HG03066 (cell line): Measurements from ENCODE around the gene NEK4.
A peak's percentile ranks its signal among the peaks of the same experiment; 100 is the strongest.

ENCODE experiments used
- ATAC-seq: cut with Tn5 transposase; IDR thresholded peaks from one replicate; pipeline ENCODE4 v1.9.1; 2021; ENCODE audit warnings: low read depth; ENCODE audit not compliant: unreplicated experiment

Gene NEK4

GRCh38 chr3:52705688-52706686 lies 64.8 kb downstream of the NEK4 start, which contains the start of the genes GLT8D1 and SPCS1:
Gene GLT8D1 (minus strand): TSS chr3:52705791. CDS start chr3:52700460, 5,331 bp downstream.
Gene SPCS1 (plus strand): TSS chr3:52706106. CDS start chr3:52706247, 141 bp downstream.
- peak; percentile 73 for ATAC-seq

GRCh38 chr3:52705438-52705687 lies 65.4 kb downstream of the NEK4 start:
- no peak for ATAC-seq

- peak; percentile 8 for ATAC-seq
These were observed 65.9 kb downstream of the NEK4 start for GRCh38 chr3:52704611-52705437.

- ATAC-seq, result no peak
These were observed 67.4 kb downstream of the NEK4 start for GRCh38 chr3:52703341-52703740.

GRCh38 chr3:52697632-52697965 lies 73.1 kb downstream of the NEK4 start:
- no peak for ATAC-seq

GRCh38 chr3:52696830-52697631 lies 73.7 kb downstream of the NEK4 start:
- ATAC-seq, result no peak

- no peak for ATAC-seq
These were observed 74.7 kb downstream of the NEK4 start for GRCh38 chr3:52695798-52696671.

GRCh38 chr3:52694528-52695189 lies 76.1 kb downstream of the NEK4 start:
- no peak for ATAC-seq

GRCh38 chr3:52693071-52693470 lies 77.7 kb downstream of the NEK4 start:
- no peak for ATAC-seq

- no peak for ATAC-seq
These were observed 80.2 kb downstream of the NEK4 start for GRCh38 chr3:52690560-52690959.

- no peak for ATAC-seq
These were observed 81.6 kb downstream of the NEK4 start for GRCh38 chr3:52689151-52689550.

- ATAC-seq, result no peak
These were observed 82.5 kb downstream of the NEK4 start for GRCh38 chr3:52688266-52688665.

GRCh38 chr3:52685709-52686691 lies 84.7 kb downstream of the NEK4 start, which contains the start of the genes GNL3 and PBRM1:
Gene GNL3 (plus strand): TSS chr3:52686032. CDS start chr3:52686093, 61 bp downstream.
Gene PBRM1 (minus strand): TSS chr3:52685913.
- peak; percentile 66 for ATAC-seq

GRCh38 chr3:52685285-52685708 lies 85.4 kb downstream of the NEK4 start:
- peak; percentile 68 for ATAC-seq

GRCh38 chr3:52684184-52684583 lies 86.6 kb downstream of the NEK4 start:
- no peak for ATAC-seq

- no peak for ATAC-seq
These were observed 87.1 kb downstream of the NEK4 start for GRCh38 chr3:52683611-52684010.

GRCh38 chr3:52682016-52682415 lies 88.7 kb downstream of the NEK4 start:
- ATAC-seq, result no peak

GRCh38 chr3:52681596-52681995 lies 89.1 kb downstream of the NEK4 start:
- no peak for ATAC-seq
